Gastroesophageal sphincter (tissue), 4 donors: ENCODE results near the gene UST. TPM values are rescaled to one million over a fixed set of nuclear protein-coding genes. Genes with fewer than 3 reads are reported as not detected.

ENCODE experiments used
- ATAC-seq: fragments of 150-250 bp; one replicate; pipeline ENCODE4 v1.9.1; 2016; ENCODE audit warnings: mild to moderate bottlenecking, moderate library complexity
- H3K27ac ChIP-seq, 4 donors: fragments of 200-600 bp; sonication (generic) in 3 of 4; 1 replicate in 3 of 4; 2 replicates in 1 of 4; pipeline ENCODE4 v1.5.1; 2016 to 2019
- H3K27me3 ChIP-seq: fragments of 200-600 bp; sonication (generic); one replicate; pipeline ENCODE4 v1.5.1; 2019
- H3K36me3 ChIP-seq, 2 donors: fragments of 200-600 bp; sonication (generic); one replicate each; pipeline ENCODE4 v1.5.1; 2019; ENCODE audit warnings: control low read depth in 1 of 2
- H3K4me1 ChIP-seq, 3 donors: fragments of 200-600 bp; sonication (generic); 1 replicate in 2 of 3; 2 replicates in 1 of 3; pipeline ENCODE4 v1.5.1; 2016 to 2019; ENCODE audit warnings: control low read depth in 2 of 3
- H3K4me3 ChIP-seq, 2 donors: fragments of 200-600 bp; sonication (generic); one replicate each; pipeline ENCODE4 v1.5.1; 2019; ENCODE audit warnings: mild to moderate bottlenecking in 1 of 2, moderate library complexity in 1 of 2
- H3K9me3 ChIP-seq, 3 donors: fragments of 200-600 bp; sonication (generic); one replicate each; pipeline ENCODE4 v1.5.1; 2017 to 2019; ENCODE audit warnings: control low read depth in 2 of 3
- CTCF ChIP-seq, 4 experiments: fragments of 200-600 bp in 2 of 4; fragments of 450-650 bp in 2 of 4; sonication (generic) in 1 of 4; IDR thresholded peaks; one replicate each; pipeline ENCODE4 v1.5.1; 2017 to 2019; ENCODE audit warnings: antibody characterized with exemption in 4 of 4, mild to moderate bottlenecking in 2 of 4, moderate library complexity in 2 of 4
- EP300 ChIP-seq: sonication (generic); formaldehyde crosslinking; IDR thresholded peaks from one replicate; pipeline ENCODE4 v1.6.1; 2017; ENCODE audit warnings: antibody characterized with exemption, mild to moderate bottlenecking
- POLR2A ChIP-seq, 2 donors: fragments of 450-650 bp; IDR thresholded peaks; one replicate each; pipeline ENCODE4 v1.6.1; 2017; ENCODE audit warnings: antibody characterized with exemption in 2 of 2, mild to moderate bottlenecking in 2 of 2, moderate library complexity in 1 of 2
- POLR2AphosphoS5 ChIP-seq: sonication (generic); formaldehyde crosslinking; IDR thresholded peaks from one replicate; pipeline ENCODE4 v1.6.1; 2017; ENCODE audit warnings: antibody characterized with exemption
- WGBS, 2 donors: methylation state at CpG; one replicate each; pipeline ENCODE4 v1.1.5; 2018; ENCODE audit warnings: low coverage in 1 of 2; 5-methylcytosine and 5-hydroxymethylcytosine counted together
- total RNA-seq, 4 donors: library from RNA; depleted of rRNA; stranded (reverse); fragments of >200 nt; gene quantifications; one replicate each; pipeline ENCODE4 v1.1.0, GENCODE V29; 2016

UST gene
- total RNA-seq, 4 donors from 2014 or later: 17.4 to 48.1 (median 32.4) TPM

- no peak overlapping the region for H3K4me3 ChIP-seq
- no peak for ATAC-seq
- no peaks in the 10 kb centered on the region for H3K27me3 ChIP-seq
- no peaks in the 10 kb centered on the region for H3K36me3 ChIP-seq
- TF ChIP-seq EP300 (no peak), CTCF (IDR thresholded peaks at IDR 0.05) (no peak), POLR2A (IDR thresholded peaks at IDR 0.05) (no peak), POLR2AphosphoS5 (no peak)
- H3K4me1 ChIP-seq: no peaks in the 10 kb centered on the region
- H3K27ac ChIP-seq: no peak overlapping the region
- peaks cover 0 to 20% (median 0%) of the 10 kb centered on the region in 3 donors for H3K9me3 ChIP-seq
These were observed 22.4 kb upstream of the UST start for GRCh38 chr6:148724428-148724827.

- TF ChIP-seq POLR2AphosphoS5 (no peak), POLR2A (IDR thresholded peaks at IDR 0.05) (no peak), EP300 (no peak), CTCF (IDR thresholded peaks at IDR 0.05) (no peak)
- no peaks in the 10 kb centered on the region for H3K4me1 ChIP-seq
- no peak overlapping the region for H3K27ac ChIP-seq
- ATAC-seq: no peak
- 90 to 93% methylated on average over 1 of the region's 1 CpG for WGBS, 2 donors
- H3K36me3 ChIP-seq: no peaks in the 10 kb centered on the region
- H3K27me3 ChIP-seq: no peaks in the 10 kb centered on the region
- H3K4me3 ChIP-seq: no peak overlapping the region
- H3K9me3 ChIP-seq: peaks cover 0 to 20% (median 0%) of the 10 kb centered on the region in 3 donors
These were observed 19.7 kb upstream of the UST start for GRCh38 chr6:148727104-148727503.

- H3K36me3 ChIP-seq: no peaks in the 10 kb centered on the region
- no peak overlapping the region for H3K4me3 ChIP-seq
- 90 to 93% methylated on average over 2 of the region's 2 CpGs for WGBS, 2 donors
- H3K27me3 ChIP-seq: no peaks in the 10 kb centered on the region
- H3K27ac ChIP-seq: no peak overlapping the region
- no peaks in the 10 kb centered on the region for H3K9me3 ChIP-seq
- TF ChIP-seq EP300 (no peak), POLR2A (IDR thresholded peaks at IDR 0.05) (no peak), POLR2AphosphoS5 (no peak), CTCF (IDR thresholded peaks at IDR 0.05) (no peak)
- ATAC-seq: no peak
- H3K4me1 ChIP-seq: peaks cover 0 to 11% (median 0%) of the 10 kb centered on the region in 3 donors
These were observed 10.8 kb upstream of the UST start for GRCh38 chr6:148735989-148736388.

- no peaks in the 10 kb centered on the region for H3K36me3 ChIP-seq
- no peak overlapping the region for H3K27ac ChIP-seq
- no peak for ATAC-seq
- H3K4me3 ChIP-seq: no peak overlapping the region
- no peaks in the 10 kb centered on the region for H3K9me3 ChIP-seq
- WGBS, 2 donors: 82 to 92% methylated on average over 5 of the region's 5 CpGs
- no peaks in the 10 kb centered on the region for H3K27me3 ChIP-seq
- peaks cover 0 to 11% (median 0%) of the 10 kb centered on the region in 3 donors for H3K4me1 ChIP-seq
- TF ChIP-seq EP300: no peak
- no peak for TF ChIP-seq POLR2A (IDR thresholded peaks at IDR 0.05)
- TF ChIP-seq POLR2AphosphoS5: no peak
- no peak for TF ChIP-seq CTCF (IDR thresholded peaks at IDR 0.05)
These were observed 9.9 kb upstream of the UST start for GRCh38 chr6:148736774-148737412.

GRCh38 chr6:148737806-148738205, 9.0 kb upstream of the UST start:
- ATAC-seq: peak; percentile 47
- peaks cover 0 to 11% (median 0%) of the 10 kb centered on the region in 3 donors for H3K4me1 ChIP-seq

More at GRCh38 chr6:148737806-148738205, 9.0 kb upstream of the UST start:
- Histone ChIP-seq H3K9me3 (no peaks in the 10 kb centered on the region), H3K27ac (no peak overlapping the region), H3K4me3 (no peak overlapping the region), H3K36me3 (no peaks in the 10 kb centered on the region), H3K27me3 (no peaks in the 10 kb centered on the region)
- TF ChIP-seq EP300: no peak
- no peak for TF ChIP-seq POLR2AphosphoS5
- TF ChIP-seq CTCF (IDR thresholded peaks at IDR 0.05): no peak
- TF ChIP-seq POLR2A (IDR thresholded peaks at IDR 0.05): no peak
- 95 to 100% methylated on average over 4 of the region's 4 CpGs for WGBS, 2 donors
